WERI-Rb-1 (cell line): Measurements from ENCODE around the gene KRTDAP.

Experiments used
- DNase-seq: peaks from one replicate; pipeline ENCODE4 v3.0.0-alpha.2; 2020
- H3K27ac ChIP-seq: fragments of 250-450 bp; sonication (Bioruptor Pico); 2 replicates; pipeline ENCODE4 v1.5.1; 2020; ENCODE audit warnings: mild to moderate bottlenecking, moderate library complexity
- H3K27me3 ChIP-seq: fragments of 250-450 bp; sonication (Bioruptor Pico); 2 replicates; pipeline ENCODE4 v1.5.1; 2021; ENCODE audit warnings: mild to moderate bottlenecking, low read depth, moderate library complexity; ENCODE audit not compliant: insufficient read depth, severe bottlenecking
- H3K36me3 ChIP-seq: fragments of 250-450 bp; sonication (Bioruptor Pico); 2 replicates; pipeline ENCODE4 v1.5.1; 2020; ENCODE audit warnings: mild to moderate bottlenecking, moderate library complexity
- H3K4me3 ChIP-seq: 2 replicates; pipeline ENCODE4 v1.5.1; 2011; ENCODE audit warnings: low read depth, mild to moderate bottlenecking, control low read depth, low read length
- H3K9me3 ChIP-seq: fragments of 250-450 bp; sonication (Bioruptor Pico); 2 replicates; pipeline ENCODE4 v1.5.1; 2021; ENCODE audit warnings: mild to moderate bottlenecking, moderate library complexity; ENCODE audit not compliant: severe bottlenecking
- TF ChIP-seq, protein P1 (sequence below): IDR thresholded peaks from 2 replicates; pipeline ENCODE4 v1.5.1; 2011; ENCODE audit warnings: low read depth, mild to moderate bottlenecking, control low read depth, inconsistent platforms, low read length

The KRTDAP gene

DNA sequence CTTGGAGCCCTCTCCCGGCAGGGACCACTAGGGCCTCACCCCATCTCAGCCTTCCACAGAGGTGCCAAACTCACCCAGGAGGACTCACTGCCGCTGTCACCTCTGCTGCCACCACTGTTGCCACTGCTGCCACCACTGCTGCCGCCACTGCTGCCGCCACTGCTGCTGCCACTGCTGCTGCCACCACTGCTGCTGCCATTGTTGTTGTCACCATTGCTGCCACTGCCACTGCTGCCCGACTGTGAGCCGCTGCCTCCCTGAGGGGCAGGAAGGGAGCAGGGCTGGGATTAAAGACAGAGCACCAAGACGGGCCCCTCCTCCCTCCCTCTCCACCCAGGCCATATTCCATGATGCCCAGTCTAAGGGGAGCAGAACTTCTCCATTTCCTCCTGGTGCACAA, 21.1 kb upstream of the KRTDAP start:
- TF ChIP-seq, protein P1, sequence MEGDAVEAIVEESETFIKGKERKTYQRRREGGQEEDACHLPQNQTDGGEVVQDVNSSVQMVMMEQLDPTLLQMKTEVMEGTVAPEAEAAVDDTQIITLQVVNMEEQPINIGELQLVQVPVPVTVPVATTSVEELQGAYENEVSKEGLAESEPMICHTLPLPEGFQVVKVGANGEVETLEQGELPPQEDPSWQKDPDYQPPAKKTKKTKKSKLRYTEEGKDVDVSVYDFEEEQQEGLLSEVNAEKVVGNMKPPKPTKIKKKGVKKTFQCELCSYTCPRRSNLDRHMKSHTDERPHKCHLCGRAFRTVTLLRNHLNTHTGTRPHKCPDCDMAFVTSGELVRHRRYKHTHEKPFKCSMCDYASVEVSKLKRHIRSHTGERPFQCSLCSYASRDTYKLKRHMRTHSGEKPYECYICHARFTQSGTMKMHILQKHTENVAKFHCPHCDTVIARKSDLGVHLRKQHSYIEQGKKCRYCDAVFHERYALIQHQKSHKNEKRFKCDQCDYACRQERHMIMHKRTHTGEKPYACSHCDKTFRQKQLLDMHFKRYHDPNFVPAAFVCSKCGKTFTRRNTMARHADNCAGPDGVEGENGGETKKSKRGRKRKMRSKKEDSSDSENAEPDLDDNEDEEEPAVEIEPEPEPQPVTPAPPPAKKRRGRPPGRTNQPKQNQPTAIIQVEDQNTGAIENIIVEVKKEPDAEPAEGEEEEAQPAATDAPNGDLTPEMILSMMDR: no peak
- H3K27ac ChIP-seq: no peak overlapping the region
- no peaks in the 10 kb centered on the region for H3K9me3 ChIP-seq
- no peak for DNase-seq
- no peak overlapping the region for H3K4me3 ChIP-seq
- no peaks in the 10 kb centered on the region for H3K36me3 ChIP-seq
- H3K27me3 ChIP-seq: peaks cover 10% of the 10 kb centered on the region

DNA sequence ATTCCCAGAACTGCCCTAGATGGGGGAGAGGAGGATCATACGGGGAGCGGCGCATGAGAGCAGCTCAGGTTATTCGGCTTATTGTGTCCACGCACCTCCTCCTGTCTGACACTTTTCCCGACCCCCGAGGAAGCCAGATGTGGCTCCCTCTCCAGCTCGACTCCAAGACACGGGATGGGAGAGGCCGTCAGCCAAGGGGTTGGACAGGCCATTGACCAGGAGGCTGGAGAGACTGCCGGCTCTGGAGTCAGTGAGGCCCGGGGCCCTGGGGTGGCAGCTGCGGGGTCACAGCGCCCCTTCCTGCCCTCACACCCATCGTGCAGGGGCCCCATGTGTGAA, 20.3 kb upstream of the KRTDAP start:
- no peak overlapping the region; the same call in 1 of the 2 replicates for H3K4me3 ChIP-seq
- TF ChIP-seq, protein P1: no peak
- no peaks in the 10 kb centered on the region for H3K36me3 ChIP-seq
- no peaks in the 10 kb centered on the region for H3K9me3 ChIP-seq
- DNase-seq: no peak
- no peak overlapping the region for H3K27ac ChIP-seq
- H3K27me3 ChIP-seq: peaks cover 10% of the 10 kb centered on the region

DNA sequence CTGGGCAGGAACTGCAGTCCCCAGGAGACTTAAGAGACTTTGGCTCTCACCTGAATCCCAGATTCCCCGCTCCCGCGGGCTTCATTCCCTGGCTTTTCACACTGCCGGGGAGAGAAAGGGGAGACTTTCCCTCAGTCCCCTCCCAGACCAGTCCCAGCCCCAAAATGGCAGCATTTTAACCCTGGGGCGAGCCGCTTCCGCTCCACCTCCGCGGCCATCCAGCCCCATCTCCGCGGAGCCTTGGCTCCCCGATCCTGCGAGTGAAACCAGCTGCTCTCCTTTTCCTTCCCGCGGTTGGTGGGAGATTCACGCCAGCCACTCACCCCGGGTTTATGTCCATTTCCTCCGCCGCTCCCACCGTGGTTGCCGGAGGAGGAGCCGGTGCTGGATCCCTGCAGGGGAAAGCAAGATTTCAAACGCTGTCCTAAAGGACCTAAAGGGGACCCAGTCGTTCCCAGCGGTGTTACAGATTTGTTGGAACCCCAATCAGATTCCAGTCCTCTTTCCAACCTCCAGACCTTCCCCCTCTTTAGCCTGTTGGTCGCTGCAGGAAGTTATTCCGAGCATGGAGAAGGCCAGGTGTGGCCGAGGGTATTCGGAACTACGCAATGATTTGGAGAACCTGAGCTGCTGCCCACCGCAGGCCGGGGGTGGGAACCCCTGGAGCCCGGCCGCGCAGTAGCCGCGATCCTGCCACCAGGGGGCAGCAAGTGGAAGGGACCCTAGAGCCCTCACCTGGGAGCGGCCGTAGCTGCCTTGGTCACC, 19.8 kb upstream of the KRTDAP start:
- peak overlapping the region; percentile 54 for H3K4me3 ChIP-seq
- TF ChIP-seq, protein P1: peak; percentile 94
- peak overlapping the region; percentile 25; the same call in 1 of the 2 replicates for H3K27ac ChIP-seq
- DNase-seq: peak; percentile 81
- H3K27me3 ChIP-seq: peaks cover 10% of the 10 kb centered on the region
- H3K9me3 ChIP-seq: no peaks in the 10 kb centered on the region
- H3K36me3 ChIP-seq: no peaks in the 10 kb centered on the region

DNA sequence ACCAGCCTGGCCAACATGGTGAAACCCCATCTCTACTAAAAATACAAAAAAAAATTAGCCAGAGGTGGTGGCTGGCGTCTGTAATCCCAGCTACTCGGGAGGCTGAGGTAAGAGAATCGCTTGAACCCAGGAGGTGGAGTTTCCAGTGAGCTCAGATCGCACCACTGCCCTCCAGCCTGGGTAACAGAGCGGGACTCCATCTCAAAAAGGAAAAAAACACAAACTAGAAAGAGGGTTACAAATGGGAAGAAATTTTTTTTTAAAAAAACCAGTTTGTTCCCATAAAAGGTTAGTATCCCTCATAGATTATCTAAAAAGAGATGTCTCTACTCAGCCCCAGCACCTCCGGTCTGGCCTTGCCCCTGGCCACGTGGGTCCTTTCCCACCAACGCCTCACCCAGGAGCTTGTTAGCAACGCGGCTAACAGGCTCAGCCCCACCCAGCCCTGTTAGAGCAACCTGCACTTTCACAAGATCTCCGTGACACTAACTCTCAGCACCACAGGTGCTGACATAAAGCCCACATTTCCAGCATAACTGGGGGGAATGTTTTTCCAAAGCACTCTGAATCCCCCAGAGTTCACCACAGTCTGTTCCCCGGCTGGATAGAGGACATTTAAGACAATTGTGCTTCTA, 18.9 kb upstream of the KRTDAP start:
- Histone ChIP-seq H3K4me3 (no peak overlapping the region), H3K36me3 (no peaks in the 10 kb centered on the region), H3K27me3 (peaks cover 10% of the 10 kb centered on the region), H3K9me3 (no peaks in the 10 kb centered on the region), H3K27ac (no peak overlapping the region)
- DNase-seq: peak; percentile 35
- TF ChIP-seq, protein P1: 0 out of 2 replicates have a peak, but pooled peaks have one; percentile 1

DNA sequence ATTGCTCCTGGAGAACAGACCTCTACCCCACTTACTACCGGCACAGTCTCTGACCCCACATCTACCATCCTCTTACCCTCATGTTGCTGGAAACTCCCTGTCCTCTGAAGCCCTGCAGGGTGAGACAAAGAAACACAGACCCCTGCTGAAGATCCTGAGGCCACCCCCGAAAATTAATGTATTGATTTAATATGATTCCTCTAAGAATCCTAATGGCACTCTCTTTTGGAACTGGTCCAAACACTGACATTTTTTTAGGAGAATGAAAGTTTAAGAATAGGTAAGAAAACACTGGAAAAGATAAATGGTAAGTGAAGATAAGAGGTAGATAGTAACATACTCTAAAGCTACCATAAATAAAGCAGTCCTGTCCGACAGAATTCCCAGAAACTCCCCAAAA, 17.9 kb upstream of the KRTDAP start:
- no peak overlapping the region for H3K27ac ChIP-seq
- H3K4me3 ChIP-seq: no peak overlapping the region
- no peak for DNase-seq
- no peaks in the 10 kb centered on the region for H3K36me3 ChIP-seq
- TF ChIP-seq, protein P1: no peak
- no peaks in the 10 kb centered on the region for H3K9me3 ChIP-seq
- H3K27me3 ChIP-seq: peaks cover 10% of the 10 kb centered on the region
